GM19099 (cell line): ENCODE results near the gene CCNF.
A peak's percentile ranks its signal among the peaks of the same experiment; 100 is the strongest.

Experiments
- POLR2A ChIP-seq: IDR thresholded peaks from 3 replicates; pipeline ENCODE4 v1.6.1; 2011; ENCODE audit warnings: low read depth; ENCODE audit not compliant: insufficient read length; ENCODE audit errors: extremely low read depth

Gene CCNF

GRCh38 chr16:2465653-2466415 lies 36.6 kb downstream of the CCNF start:
- no peak for TF ChIP-seq POLR2A

- TF ChIP-seq POLR2A = no peak
Measured at GRCh38 chr16:2466667-2467527, 37.6 kb downstream of the CCNF start.

- TF ChIP-seq POLR2A = peak; percentile 62
Measured at GRCh38 chr16:2467528-2468232, 38.4 kb downstream of the CCNF start.

GRCh38 chr16:2468233-2468724 lies 39.0 kb downstream of the CCNF start:
- TF ChIP-seq POLR2A = peak; percentile 49

- TF ChIP-seq POLR2A = peak; percentile 28
Measured at GRCh38 chr16:2468725-2469398, 39.6 kb downstream of the CCNF start.

GRCh38 chr16:2469399-2470233 lies 40.4 kb downstream of the CCNF start:
- TF ChIP-seq POLR2A = no peak

- TF ChIP-seq POLR2A = no peak
Measured at GRCh38 chr16:2470234-2470601, 41.0 kb downstream of the CCNF start.

GRCh38 chr16:2470603-2471015 lies 41.4 kb downstream of the CCNF start:
- TF ChIP-seq POLR2A = no peak

- TF ChIP-seq POLR2A = no peak
Measured at GRCh38 chr16:2471016-2471652, 41.9 kb downstream of the CCNF start, which contains the start of gene NTN3. Gene NTN3 (plus strand): TSS chr16:2471297. CDS start chr16:2471702, 405 bp downstream.

- no peak for TF ChIP-seq POLR2A
Measured at GRCh38 chr16:2471653-2472487, 42.6 kb downstream of the CCNF start.

- TF ChIP-seq POLR2A = no peak
Measured at GRCh38 chr16:2472488-2472864, 43.2 kb downstream of the CCNF start.

- no peak for TF ChIP-seq POLR2A
Measured at GRCh38 chr16:2472885-2473445, 43.7 kb downstream of the CCNF start.
